ENCODE results near the gene PLCH1. TPM values are rescaled to one million over a fixed set of nuclear protein-coding genes. Genes with fewer than 3 reads are reported as not detected.

The PLCH1 gene
- 0.05 TPM for polyA plus RNA-seq (2013, experiment 1 of 2; ENCODE audit: insufficient read length)
- polyA plus RNA-seq (2013, experiment 2 of 2; ENCODE audit: insufficient read length) = 0.02 TPM

- DNase-seq = peak; percentile 58
These were observed at the start of gene PLCH1 for GRCh38 chr3:155744626-155745324. Gene PLCH1, minus strand, starts transcription at chr3:155745071. Its CDS starts 40,847 bp downstream, at chr3:155704224.

GRCh38 chr3:155792532-155792931 is 47.7 kb upstream of the PLCH1 start:
- no peak for DNase-seq

- DNase-seq = peak; percentile 21
These were observed 46.3 kb upstream of the PLCH1 start for GRCh38 chr3:155791190-155791589.

- DNase-seq = no peak
These were observed 45.5 kb upstream of the PLCH1 start for GRCh38 chr3:155790272-155790925.

- no peak for DNase-seq
These were observed 40.9 kb upstream of the PLCH1 start for GRCh38 chr3:155785662-155786295.

- no peak for DNase-seq
These were observed 37.6 kb upstream of the PLCH1 start for GRCh38 chr3:155782390-155782953.

GRCh38 chr3:155780291-155780690 is 35.4 kb upstream of the PLCH1 start:
- no peak for DNase-seq

- DNase-seq = peak; percentile 48
These were observed 33.6 kb upstream of the PLCH1 start for GRCh38 chr3:155778462-155778861.

GRCh38 chr3:155772801-155773200 is 27.9 kb upstream of the PLCH1 start:
- DNase-seq = no peak

- DNase-seq = no peak
These were observed 26.3 kb upstream of the PLCH1 start for GRCh38 chr3:155771126-155771525.

- no peak for DNase-seq
These were observed 21.3 kb upstream of the PLCH1 start for GRCh38 chr3:155766206-155766605.

- DNase-seq = no peak
These were observed 19.1 kb upstream of the PLCH1 start for GRCh38 chr3:155763870-155764463.

- no peak for DNase-seq
These were observed 15.8 kb upstream of the PLCH1 start for GRCh38 chr3:155760653-155761052.

- DNase-seq = no peak
These were observed 12.7 kb upstream of the PLCH1 start for GRCh38 chr3:155757577-155757976.

GRCh38 chr3:155753038-155753639 is 8.3 kb upstream of the PLCH1 start:
- peak; percentile 29 for DNase-seq

- DNase-seq = no peak
These were observed 3.9 kb upstream of the PLCH1 start for GRCh38 chr3:155748611-155749365.

- DNase-seq = no peak
These were observed 3.0 kb upstream of the PLCH1 start for GRCh38 chr3:155747946-155748290.

GRCh38 chr3:155747286-155747945 is 2.5 kb upstream of the PLCH1 start:
- no peak for DNase-seq

- DNase-seq = no peak
These were observed 1.8 kb upstream of the PLCH1 start for GRCh38 chr3:155746703-155747102.

GRCh38 chr3:155745795-155746550 is 1.1 kb upstream of the PLCH1 start:
- no peak for DNase-seq

Measured in fibroblast of skin of back (primary cell).